Medulla oblongata (tissue), 1 donor: ENCODE data around the gene CWC27.
"Not testable (repeated sequence)": the region's sequence is repeated elsewhere in the genome, so short reads cannot be mapped to it uniquely, and the experiment has no call there.

Experiments
- DNase-seq: peaks from one replicate; pipeline ENCODE4 v3.0.0-alpha.2; 2015; ENCODE audit errors: extremely low spot score

The CWC27 gene

DNA sequence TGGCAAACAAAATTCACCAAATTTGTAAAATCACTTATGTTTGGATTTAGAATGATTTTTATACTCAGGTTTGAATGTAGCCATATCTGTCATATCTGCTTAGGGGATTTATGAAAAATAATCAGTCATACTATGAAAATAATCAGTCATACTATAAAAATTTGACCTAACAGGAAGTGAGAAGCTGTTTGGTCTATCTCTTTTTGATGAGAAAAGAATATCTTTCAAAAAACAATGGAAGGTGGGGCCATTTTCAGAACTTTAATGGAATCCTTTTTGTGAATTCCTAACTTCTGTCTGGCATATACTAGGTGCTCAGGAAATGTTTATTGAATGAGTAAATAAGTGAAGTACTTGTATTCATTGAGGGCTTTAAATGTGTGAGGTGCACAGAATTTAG is 70.1 kb downstream of the CWC27 start:
- DNase-seq: no peak

DNA sequence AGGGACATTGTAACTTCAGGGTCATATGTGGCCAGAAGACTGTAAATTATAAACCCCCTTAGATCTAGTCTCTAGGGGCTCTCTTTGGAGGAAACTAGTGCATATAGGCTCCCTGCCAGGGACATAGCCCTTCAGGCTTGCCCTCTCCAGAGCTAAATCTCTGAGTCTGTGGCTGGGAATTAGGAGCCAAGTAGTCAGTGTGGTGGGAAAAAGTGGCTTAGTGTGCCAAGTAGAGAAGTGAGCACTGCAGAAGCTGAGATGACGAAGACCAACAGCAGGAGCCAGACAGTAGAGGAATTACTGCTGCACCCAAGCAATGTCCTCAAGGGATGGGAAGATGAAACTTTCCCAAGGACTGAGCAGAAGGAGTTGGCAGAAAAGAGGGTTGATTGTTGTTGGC is 71.2 kb downstream of the CWC27 start:
- no peak for DNase-seq

DNA sequence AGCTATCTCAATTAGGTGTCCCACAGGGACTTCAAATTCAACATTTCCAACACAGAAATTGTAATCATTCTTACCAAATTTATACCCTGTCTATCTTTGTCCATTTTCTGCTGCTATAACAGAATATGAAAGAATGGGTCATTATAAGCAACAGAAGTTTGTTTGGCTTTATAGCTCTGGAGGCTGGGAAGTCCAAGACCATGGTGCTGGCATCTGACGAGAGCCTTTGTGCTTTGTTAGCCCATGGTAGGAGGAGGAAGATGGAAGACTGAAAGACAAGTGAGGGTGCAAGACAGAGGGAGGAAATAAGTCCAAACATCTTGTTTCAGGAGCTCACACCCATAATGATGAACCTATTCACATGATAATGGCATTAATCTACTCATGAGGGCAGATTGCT is 72.2 kb downstream of the CWC27 start:
- no peak for DNase-seq

DNA sequence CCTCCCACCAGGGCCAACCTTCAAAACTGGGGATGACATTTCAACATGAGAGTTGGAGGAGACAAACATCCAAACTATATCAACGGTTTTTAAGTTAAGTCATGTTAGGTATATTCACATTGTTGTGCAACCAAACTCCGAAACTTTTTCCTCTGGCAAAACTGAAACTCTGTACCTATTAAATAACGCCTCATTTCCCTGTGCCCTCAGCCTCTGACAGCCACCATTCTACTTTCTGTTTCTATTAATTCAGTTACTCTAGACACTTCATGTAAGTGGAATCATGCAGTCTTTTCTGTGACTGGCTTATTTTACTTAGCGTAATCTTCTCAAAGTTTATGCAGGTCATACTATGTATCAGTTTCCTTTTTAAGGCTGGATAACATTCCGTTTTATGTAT is 85.0 kb downstream of the CWC27 start:
- no peak for DNase-seq

DNA sequence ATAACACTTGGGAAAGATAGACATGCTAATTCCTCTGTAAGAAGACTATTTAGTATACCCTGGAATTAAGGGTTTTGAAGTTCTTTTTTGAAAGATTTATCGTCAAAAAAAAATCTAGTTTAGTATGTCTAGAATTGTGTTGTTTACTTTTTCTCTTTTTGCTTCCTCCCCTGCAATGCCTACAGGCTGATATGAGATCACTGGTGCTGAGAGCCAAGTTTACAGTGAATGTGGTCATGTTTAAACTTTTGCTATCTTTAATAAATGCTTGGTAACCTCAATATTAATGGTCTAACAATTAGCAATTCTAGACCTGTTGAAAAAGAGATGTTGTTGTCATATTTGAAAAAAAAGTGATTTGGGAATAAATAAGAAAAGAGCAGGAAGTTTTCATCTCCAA is 86.1 kb downstream of the CWC27 start:
- no peak for DNase-seq

DNA sequence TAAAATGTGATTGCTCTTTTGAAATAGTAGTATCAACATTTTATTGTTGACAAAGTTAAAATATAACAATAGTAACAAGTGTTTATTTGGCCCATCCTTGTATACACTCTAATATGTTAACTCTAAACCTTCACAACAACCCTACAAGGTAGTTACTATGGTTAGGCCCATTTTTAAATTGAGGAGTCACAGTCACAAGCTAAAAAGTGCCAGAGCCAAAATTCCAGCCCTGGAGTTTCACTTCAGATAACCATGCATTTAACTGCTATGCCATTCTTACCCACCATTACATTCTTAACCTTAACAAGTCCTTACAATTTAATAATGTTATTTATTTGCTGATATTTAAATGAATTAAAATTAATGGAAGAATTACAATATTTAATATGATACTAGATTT is 91.2 kb downstream of the CWC27 start:
- DNase-seq: no peak

DNA sequence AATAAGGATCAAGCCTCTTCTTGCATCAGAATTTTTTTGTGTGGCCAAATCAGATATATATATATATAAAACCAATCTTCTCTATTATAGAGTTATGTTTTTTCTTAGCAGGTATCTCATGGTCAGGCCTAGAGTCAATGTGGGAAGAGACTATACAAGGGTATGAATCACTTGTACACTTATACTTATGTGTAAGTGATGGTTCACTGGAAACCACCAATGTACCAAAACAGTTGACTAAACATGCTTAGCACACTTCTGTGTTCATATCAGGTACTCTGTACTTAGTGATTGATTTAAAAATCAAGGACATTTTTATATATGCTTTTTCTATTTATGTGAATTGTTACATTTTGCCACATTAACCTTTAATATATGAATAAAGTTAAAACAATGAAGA is 92.6 kb downstream of the CWC27 start:
- no peak for DNase-seq

DNA sequence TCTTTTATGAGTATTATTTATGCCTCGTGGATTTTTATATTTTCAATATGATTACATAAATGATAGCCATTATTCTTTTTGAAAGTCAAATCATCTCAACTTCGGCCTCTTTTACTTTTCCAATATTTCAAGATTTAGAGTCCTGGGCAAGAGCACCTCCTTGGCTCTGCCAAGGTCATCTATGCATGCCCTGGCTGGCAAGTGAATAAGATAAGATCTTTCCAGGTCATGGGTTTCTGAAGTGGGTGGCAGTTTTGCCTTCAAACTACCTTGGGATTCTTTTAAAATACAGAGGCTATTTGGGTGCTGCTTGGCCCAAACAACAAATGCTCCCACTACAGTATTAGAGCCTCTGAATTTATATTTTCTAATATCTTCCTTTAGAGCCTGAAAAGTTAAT is 95.4 kb downstream of the CWC27 start:
- no peak for DNase-seq

DNA sequence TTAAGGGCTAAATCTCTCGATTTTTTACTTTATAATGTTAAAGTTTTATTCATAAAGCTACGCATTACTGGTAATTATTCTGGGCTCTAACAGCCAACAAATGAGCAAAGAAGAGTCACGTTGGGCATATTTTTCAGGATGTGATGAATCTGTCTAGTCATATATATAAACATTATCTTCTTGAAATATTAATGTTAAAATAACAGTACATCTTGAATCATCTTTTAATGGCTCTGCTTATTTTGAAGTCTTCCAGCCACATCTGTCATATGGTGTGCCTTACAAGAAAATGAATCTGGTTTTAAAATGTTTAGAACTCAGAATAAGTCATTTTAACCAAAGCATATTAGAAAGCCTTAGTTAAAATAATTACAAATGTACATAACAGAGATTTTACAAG is 96.9 kb downstream of the CWC27 start:
- no peak for DNase-seq

DNA sequence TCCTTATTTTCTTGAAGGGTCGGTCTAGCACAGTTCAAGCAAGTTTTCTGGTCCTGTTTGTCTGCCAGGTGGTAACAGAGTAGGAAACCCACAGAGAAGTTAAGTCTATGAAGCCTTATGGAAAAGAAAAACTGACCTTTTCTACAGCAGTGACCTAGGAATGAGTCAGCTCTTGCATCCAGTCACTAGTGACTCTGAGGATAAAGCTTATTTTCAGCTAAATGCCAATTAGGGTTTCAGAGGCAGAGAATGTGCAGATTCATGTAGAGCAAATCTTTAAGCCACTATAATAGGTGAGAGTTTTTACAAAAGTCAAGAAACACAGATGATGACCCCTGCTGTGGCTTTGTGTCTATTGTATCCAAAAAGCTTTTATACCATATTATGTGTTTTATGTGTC is 100.7 kb downstream of the CWC27 start:
- no peak for DNase-seq

DNA sequence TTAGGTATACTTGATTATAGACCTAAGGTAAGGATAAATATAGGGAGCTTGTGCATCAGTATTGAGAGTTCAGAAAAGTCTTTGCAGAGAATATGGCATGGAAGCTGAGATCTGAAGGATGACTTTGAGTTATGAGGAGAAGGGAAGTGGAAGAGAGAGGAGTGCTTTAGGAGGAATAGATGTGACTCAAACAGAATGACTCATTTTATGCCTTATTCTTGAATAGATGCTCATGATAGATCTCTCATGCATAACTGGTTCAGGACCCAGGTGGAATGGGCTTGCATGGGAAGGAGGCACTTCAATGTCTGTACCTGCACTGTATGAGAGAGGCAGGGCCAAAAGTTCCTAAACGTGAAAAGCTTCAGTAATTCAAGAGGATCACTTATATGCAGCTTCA is 103.3 kb downstream of the CWC27 start:
- no peak for DNase-seq

DNA sequence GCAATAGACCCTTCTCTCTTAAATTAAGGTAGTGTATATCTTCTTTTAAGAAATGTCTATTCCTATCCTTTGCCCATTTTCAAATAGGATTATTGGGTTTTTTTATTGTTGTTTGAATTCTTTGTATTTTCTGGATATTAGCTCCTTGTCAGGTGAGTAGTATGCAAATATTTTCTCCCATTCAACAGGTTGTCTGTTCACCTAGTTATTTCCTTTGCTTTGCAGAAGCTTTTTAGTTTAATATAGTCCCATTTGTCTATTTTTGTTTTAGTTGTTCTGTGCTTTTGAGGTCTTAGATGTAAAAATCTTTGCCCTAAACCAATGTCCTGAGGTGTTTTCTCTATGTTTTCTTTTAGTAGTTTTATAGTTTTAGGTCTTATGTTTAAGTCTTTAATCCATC is 104.7 kb downstream of the CWC27 start:
- DNase-seq: no peak

DNA sequence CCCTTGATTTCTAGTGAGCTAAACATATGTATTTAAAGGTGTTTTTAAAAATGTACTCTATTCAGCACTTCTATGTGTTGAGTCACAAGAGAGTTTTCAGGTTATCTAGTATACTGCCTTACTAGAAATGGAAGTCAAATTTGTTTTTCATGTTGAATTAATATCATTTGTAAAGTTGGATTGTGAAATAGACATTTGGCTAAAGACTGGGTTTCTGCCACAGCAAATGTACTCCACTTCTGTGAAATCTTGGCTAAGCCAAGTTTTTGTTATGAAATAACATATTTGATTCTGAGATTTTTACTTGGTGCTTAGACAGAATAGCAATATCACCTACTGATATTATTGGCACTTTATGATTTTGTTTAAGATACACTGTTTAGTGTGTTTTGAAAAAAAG is 106.0 kb downstream of the CWC27 start:
- no peak for DNase-seq

DNA sequence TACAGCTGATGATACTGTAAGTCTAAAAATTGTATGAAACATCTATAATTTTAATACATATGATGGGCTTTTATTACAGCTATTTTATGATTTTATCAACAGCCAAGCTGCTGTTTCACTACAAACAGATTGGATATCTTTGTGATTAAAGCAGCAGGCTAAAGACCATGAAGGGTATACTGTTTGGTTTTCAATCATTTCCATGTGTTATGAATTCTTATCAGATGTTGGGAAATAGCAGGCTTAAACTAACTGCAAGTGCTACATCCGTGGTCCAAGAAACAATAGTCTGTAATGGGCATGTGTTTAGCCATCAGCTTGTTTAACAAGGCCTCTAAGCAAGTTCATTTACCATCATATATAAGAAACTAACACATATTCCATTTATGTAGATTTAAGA is 107.5 kb downstream of the CWC27 start:
- no peak for DNase-seq

DNA sequence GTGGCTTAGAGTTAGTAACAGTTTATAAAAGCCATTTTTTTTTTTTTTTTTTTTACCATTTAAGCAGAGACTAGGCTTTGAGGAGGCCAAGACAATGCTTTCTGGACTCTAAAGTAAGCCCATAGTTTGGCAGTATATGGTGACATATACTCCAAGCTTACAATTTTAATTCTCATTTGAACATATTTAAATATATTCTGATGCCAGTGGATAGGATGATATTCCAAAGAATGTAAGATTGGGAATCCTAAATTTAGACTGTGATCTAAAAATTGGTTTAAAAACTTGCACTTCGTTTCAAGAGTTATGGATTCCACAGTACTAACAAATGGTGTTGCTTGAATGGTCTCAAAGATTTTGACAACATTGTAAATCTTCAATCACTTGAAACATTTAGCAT is 112.1 kb downstream of the CWC27 start:
- no peak for DNase-seq

DNA sequence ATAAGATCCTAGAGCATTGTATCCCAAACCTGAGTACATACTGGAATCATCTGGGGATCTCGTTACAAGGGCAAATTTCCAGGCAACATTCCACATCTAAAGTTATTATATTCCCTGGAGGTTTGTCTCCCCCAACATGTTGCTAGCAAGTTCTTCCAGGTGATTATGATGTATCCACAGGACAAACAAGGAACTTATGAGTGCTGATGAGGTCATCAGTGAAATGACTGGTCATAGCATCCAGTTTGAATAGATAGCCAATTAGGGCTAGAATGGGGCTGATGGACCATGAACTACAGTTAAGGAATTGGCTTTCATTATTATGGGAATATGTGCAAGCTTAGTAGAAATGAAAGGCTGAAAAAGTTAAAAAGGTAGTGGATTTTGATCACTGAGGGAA is 115.2 kb downstream of the CWC27 start:
- no peak for DNase-seq

DNA sequence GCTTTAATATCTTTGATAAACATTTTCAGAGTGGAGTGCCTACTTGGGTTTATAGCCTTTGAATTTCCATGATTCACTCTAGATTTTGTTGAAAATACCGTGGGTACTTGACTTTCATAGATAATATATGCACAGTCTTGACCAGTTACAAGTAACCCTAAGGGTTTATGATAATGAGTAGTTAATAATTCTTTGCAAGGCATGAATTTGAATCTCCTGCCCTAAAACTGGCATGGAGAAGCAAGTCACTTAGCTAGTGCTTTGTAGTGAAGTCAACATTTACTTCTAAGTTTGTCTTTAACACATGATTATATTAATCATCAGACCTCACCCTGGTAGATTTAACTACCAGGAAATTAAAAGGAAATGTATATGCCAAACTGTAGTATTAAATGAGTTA is 115.8 kb downstream of the CWC27 start:
- DNase-seq: no peak

DNA sequence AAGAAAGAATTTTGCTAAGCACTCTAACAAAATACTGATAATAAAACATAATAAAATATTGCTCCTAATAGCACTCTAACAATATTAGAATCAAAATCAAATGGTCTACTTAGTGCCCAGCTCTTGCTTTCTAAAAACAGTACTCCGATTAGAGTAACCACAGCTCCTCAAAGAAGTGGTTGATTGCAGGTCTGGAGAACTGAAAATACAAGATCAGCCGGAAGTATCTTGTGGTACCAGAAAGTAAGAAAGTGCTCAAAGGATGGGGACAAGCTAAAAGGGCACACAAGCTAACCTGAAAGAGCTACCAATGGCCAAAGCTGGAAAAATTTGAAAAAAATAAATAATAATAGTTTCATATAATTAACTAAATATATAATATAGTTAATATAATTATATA is 119.2 kb downstream of the CWC27 start:
- DNase-seq: no peak

DNA sequence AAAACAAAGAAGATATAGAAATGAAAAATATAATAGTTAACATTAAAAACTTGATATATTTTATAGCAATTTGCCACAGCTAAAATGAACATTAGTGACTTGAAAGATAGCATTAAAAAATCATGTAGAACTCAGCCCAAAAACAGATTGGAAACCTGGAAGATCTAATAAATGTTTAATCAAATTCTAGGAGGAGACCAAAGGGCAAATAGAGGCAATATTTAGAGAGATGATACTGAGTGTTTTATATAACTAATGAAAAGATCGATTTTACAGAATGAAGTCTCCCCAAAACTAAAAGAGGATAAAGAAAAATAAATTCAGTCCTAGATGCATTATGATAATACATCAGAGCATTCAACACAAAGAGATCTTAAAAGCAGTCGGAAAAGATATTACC is 127.0 kb downstream of the CWC27 start:
- no peak for DNase-seq

DNA sequence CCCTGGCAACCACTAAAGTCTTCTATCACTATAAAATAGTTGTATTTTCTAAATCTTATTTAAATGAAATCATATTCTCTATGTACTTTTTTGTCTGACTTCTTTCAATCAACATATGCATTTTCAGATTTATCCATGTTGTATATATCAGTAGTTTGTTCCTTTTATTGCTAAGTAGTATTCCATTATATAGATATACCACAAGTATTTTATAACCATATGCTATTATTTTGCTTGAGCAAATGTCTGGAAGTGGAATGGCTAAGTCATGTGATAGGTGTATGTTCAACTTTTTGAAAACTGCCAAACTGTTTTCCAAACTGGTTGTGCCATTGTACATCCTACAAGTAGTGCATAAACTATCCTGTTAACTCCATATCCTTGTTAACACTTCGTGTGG is 131.1 kb downstream of the CWC27 start:
- DNase-seq: no peak

DNA sequence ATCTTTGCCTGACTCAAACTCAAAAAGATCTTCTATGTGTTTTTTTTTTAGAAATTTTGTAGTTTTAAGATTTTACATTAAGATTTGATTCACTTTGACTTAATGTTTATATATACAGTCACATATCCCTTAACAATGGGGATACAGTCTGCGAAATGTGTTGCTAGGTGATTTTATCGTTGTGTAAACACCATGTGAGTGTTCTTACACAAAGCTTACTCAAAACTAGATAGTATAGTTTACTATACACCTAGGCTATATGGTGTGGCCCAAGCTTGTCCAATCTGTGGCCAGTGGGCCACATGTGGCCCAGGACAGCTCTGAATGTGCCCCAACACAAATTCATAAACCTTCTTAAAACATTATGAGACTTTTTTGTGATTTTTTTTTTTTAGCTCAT is 131.9 kb downstream of the CWC27 start:
- no peak for DNase-seq

DNA sequence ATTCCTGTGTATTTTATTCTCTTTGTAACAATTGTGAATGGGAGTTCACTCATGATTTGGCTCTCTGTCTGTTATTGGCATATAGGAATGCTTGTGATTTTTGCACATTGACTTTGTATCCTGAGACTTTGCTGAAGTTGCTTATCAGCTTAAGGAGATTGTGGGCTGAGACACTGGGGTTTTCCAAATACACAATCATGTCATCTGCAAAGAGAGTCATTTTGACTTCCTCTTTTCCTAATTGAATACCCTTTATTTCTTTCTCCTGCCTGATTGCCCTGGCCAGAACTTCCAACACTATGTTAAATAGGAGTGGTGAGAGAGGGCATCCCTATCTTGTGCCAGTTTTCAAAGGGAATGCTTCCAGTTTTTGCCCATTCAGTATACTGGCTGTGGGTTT is 138.7 kb downstream of the CWC27 start:
- DNase-seq: not testable (repeated sequence)

DNA sequence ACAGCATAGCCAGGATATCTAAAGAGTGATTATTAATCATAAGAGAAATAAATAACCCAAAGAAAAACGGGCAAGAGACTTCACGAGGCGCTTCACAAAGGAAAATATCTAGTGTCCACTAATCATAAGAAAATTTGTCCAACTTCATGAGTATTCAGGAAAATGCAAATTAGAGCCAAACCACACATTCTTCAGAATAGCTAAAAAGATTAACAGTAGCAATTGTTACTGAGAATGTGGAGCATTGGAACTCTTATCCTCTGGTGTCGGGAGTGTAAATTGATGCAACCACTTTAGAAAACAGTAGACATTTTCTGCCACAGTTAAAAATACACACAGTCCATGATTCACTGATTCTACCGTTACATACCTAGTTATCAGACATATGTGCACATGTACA is 145.7 kb downstream of the CWC27 start:
- no peak for DNase-seq

DNA sequence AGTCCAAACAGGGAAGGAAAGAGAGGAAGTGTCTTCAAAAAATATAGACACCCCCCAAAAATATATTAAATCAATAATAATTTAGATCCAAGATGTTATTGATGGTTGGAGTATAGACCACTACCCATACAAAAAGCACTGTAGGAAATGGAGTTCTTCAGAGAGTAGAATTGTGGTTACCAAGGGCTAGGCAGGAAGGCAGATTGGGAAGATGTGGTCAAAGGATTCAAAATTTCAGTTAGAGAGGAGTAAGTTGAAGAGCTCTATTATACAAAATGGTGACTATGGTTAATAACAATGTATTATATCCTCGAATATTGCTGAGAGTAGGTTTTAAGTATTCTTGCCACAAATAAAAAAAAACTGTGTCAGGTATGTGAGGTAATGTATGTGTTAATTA is 149.4 kb downstream of the CWC27 start:
- no peak for DNase-seq

DNA sequence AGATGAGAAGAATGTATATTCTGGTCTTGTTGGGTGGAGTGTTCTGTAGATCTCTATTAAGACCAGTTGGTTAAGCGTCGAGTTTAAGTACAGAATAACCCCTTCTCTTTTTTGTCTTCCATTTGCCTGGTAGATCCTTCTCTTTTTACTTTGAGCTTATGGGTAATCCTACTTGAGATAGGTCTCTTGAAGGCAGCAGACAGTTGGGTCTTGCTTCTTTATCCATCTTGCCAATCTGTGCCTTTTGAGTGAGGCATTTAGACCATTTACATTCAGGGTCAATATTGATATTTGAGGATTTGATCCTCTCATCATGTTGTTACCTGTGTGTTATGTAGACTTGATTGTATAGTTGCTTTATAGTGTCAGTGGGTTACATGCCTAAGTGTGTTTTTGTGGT is 152.7 kb downstream of the CWC27 start:
- DNase-seq: no peak
